ENCODE measurements around the gene S1PR5.

DNA sequence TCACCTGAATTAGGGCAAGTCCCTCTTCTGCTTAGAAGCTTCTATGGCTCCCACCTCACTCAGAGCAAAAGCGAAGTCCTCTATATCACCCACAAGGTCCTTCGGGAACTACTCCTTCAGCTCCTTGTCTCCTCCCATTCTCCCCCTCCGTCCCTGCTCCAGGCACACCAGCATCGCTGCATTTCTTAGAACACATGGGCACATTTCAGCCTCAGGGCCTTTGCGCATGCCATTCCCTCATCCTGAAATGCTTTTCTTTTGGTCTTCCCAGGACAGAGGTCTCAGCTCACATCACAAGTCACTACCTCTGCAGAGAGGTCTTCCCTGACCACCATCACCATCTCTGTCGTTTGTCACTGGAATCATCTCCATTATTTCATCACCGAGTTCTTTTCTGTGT, 4.0 kb downstream of the S1PR5 start:
- TF ChIP-seq, protein P1, sequence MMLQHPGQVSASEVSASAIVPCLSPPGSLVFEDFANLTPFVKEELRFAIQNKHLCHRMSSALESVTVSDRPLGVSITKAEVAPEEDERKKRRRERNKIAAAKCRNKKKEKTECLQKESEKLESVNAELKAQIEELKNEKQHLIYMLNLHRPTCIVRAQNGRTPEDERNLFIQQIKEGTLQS (IDR thresholded peaks at IDR 0.05; ENCODE audit: borderline replicate concordance, extremely low read depth, low read depth, low read length): no peak
- TF ChIP-seq ETV6 (conservative IDR thresholded peaks at IDR 0.05 in 1 of 2, IDR thresholded peaks at IDR 0.05 in 1 of 2; ENCODE audit: borderline replicate concordance in 1 of 2, low read depth in 1 of 2) (no peak), RELA (IDR thresholded peaks at IDR 0.05; ENCODE audit: borderline replicate concordance, partially characterized antibody) (no peak), TCF12 (IDR thresholded peaks at IDR 0.05; ENCODE audit: low read depth, low read length) (no peak), POLR2A (IDR thresholded peaks at IDR 0.05; ENCODE audit: low read depth, low read length) (no peak), ZNF384 (IDR thresholded peaks at IDR 0.05; ENCODE audit: borderline replicate concordance, low read depth, low read length) (no peak), FOXM1 (IDR thresholded peaks at IDR 0.05; ENCODE audit: low read depth, low read length) (no peak), SIN3A (IDR thresholded peaks at IDR 0.05; ENCODE audit: low read depth, low read length) (no peak), HDGF (IDR thresholded peaks at IDR 0.05) (no peak), BACH1 (IDR thresholded peaks at IDR 0.05; ENCODE audit: borderline replicate concordance) (no peak), EZH2 (IDR thresholded peaks at IDR 0.05; ENCODE audit: borderline replicate concordance, control insufficient read depth, low read depth, low read length) (no peak)
- TF ChIP-seq, protein P2, sequence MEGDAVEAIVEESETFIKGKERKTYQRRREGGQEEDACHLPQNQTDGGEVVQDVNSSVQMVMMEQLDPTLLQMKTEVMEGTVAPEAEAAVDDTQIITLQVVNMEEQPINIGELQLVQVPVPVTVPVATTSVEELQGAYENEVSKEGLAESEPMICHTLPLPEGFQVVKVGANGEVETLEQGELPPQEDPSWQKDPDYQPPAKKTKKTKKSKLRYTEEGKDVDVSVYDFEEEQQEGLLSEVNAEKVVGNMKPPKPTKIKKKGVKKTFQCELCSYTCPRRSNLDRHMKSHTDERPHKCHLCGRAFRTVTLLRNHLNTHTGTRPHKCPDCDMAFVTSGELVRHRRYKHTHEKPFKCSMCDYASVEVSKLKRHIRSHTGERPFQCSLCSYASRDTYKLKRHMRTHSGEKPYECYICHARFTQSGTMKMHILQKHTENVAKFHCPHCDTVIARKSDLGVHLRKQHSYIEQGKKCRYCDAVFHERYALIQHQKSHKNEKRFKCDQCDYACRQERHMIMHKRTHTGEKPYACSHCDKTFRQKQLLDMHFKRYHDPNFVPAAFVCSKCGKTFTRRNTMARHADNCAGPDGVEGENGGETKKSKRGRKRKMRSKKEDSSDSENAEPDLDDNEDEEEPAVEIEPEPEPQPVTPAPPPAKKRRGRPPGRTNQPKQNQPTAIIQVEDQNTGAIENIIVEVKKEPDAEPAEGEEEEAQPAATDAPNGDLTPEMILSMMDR (IDR thresholded peaks at IDR 0.05 in 2 of 3, conservative IDR thresholded peaks at IDR 0.05 in 1 of 3; ENCODE audit: control insufficient read depth in 2 of 3, extremely low read depth in 1 of 3, insufficient read depth in 1 of 3, low read depth in 3 of 3, low read length in 3 of 3): no peak
- TF ChIP-seq, protein P3, sequence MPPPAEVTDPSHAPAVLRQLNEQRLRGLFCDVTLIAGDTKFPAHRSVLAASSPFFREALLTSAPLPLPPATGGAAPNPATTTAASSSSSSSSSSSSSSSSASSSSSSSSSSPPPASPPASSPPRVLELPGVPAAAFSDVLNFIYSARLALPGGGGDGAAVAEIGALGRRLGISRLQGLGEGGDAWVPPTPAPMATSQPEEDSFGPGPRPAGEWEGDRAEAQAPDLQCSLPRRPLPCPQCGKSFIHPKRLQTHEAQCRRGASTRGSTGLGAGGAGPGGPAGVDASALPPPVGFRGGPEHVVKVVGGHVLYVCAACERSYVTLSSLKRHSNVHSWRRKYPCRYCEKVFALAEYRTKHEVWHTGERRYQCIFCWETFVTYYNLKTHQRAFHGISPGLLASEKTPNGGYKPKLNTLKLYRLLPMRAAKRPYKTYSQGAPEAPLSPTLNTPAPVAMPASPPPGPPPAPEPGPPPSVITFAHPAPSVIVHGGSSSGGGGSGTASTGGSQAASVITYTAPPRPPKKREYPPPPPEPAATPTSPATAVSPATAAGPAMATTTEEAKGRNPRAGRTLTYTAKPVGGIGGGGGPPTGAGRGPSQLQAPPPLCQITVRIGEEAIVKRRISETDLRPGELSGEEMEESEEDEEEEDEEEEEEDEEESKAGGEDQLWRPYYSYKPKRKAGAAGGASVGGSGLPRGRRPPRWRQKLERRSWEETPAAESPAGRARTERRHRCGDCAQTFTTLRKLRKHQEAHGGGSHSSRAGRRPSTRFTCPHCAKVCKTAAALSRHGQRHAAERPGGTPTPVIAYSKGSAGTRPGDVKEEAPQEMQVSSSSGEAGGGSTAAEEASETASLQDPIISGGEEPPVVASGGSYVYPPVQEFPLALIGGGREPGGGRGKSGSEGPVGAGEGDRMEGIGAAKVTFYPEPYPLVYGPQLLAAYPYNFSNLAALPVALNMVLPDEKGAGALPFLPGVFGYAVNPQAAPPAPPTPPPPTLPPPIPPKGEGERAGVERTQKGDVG (CRISPR knock-in tag; IDR thresholded peaks at IDR 0.05): no peak
- TF ChIP-seq, protein P4, sequence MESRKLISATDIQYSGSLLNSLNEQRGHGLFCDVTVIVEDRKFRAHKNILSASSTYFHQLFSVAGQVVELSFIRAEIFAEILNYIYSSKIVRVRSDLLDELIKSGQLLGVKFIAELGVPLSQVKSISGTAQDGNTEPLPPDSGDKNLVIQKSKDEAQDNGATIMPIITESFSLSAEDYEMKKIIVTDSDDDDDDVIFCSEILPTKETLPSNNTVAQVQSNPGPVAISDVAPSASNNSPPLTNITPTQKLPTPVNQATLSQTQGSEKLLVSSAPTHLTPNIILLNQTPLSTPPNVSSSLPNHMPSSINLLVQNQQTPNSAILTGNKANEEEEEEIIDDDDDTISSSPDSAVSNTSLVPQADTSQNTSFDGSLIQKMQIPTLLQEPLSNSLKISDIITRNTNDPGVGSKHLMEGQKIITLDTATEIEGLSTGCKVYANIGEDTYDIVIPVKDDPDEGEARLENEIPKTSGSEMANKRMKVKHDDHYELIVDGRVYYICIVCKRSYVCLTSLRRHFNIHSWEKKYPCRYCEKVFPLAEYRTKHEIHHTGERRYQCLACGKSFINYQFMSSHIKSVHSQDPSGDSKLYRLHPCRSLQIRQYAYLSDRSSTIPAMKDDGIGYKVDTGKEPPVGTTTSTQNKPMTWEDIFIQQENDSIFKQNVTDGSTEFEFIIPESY (IDR thresholded peaks at IDR 0.05): no peak

Data from GM12878 (cell line).